Measurements from ENCODE around the gene ADCYAP1R1. TPM values are rescaled to one million over a fixed set of nuclear protein-coding genes. Genes with fewer than 3 reads are reported as not detected.

The ADCYAP1R1 gene
- total RNA-seq, 1 experiment from 2014 or later: 0.12 TPM

DNA sequence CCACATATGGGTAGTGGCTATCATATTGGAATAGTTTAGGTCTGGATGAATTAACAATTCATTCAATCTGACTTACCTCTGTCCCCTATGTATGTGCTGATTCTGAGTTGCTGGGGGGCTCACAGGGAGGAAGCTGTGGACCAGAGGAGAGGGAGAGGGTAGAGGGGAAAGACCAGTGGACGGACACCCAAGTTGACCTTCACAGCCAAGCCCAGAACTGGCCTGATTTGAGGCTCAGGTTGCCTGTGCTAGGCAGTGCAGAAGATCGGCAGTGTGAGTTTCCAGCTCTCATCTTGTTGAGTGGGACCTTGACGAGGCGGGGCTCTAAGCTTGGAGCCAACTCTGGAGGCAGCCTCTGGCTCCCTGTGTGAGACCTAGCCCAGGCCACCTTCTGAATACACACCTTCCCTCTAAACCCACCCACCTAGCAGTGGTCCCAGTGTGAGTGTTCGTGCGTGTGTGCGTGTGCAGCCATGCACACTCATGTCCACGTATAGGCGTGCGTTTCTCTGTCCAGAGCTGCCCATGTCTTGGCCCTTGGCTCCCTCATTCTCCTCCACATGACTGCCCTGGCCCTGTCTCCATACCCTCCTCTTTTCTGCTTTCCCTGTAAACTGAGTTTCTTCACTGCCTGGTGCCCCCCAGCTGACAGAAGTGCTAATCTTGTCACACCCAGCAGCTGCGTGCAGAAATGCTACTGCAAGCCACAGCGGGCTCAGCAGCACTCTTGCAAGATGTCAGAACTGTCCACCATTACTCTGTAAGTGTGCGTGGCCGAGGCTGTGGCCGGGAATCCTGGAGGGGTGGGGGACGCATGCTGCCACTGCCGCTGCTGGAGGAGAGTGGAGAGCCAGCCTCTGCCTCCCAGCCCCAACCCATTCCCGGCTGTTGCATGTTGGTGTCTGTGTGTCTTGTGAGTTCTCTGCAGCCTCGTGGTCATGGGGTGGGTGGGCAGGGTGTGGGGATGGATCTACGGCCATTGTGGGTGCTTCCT lies 47.6 kb downstream of the ADCYAP1R1 start:
- no peak overlapping the region for H2AFZ ChIP-seq (ENCODE audit: low read depth, low read length, poor library complexity, severe bottlenecking)
- no peak overlapping the region for H3K27ac ChIP-seq (ENCODE audit: low read depth, low read length)
- no peaks in the 10 kb centered on the region for H3K4me1 ChIP-seq (ENCODE audit: control insufficient read depth in 1 of 2, insufficient read depth in 2 of 2, low read length in 2 of 2)
- ChIA-PET POLR2A (no interaction called here), RAD21 (ENCODE audit: low non-redundant PET in 1 of 2, low total read pairs in 2 of 2, uncharacterized antibody in 2 of 2, unreplicated experiment in 2 of 2) (no interaction called here), CTCF (interaction anchor here (1.2 to 1.9 kb wide), 3 partner anchors 23 to 116 kb away, joined by 3 to 6 read pairs (median 3); no protein-coding TSS in a partner anchor)
- H3K36me3 ChIP-seq (ENCODE audit: control insufficient read depth in 1 of 2, insufficient read depth in 2 of 2, low read length in 2 of 2): no peaks in the 10 kb centered on the region
- H3K9ac ChIP-seq (ENCODE audit: low read length): no peak overlapping the region
- no peak overlapping the region for H3K4me3 ChIP-seq (replicated peaks in 1 of 2; ENCODE audit: low read depth in 1 of 2, low read length in 2 of 2)
- H3K9me3 ChIP-seq (ENCODE audit: control insufficient read depth in 1 of 2, insufficient read depth in 1 of 2, low read depth in 1 of 2, low read length in 2 of 2): no peaks in the 10 kb centered on the region
- H4K20me1 ChIP-seq (ENCODE audit: insufficient read depth): no peaks in the 10 kb centered on the region
- DNase-seq (ENCODE audit: low read depth, low spot score): no peak
- intact Hi-C loops (cut with micrococcal nuclease): loop anchor here (10.0 kb wide), 1 partner anchor 95 kb away; no protein-coding TSS in a partner anchor
- H3K9me2 ChIP-seq (ENCODE audit: insufficient read depth): no peaks in the 10 kb centered on the region
- no peak overlapping the region for H3K4me2 ChIP-seq (ENCODE audit: low read length)
- no TSS peak for BruUV-seq (replicated peaks)
- ATAC-seq: no peak; the same call in 1 of the 2 replicates
- no peaks in the 10 kb centered on the region for H3K79me2 ChIP-seq (ENCODE audit: insufficient read depth, low read length)
- H3K27me3 ChIP-seq (ENCODE audit: insufficient read depth, low read length): peaks cover 78% of the 10 kb centered on the region
- no peak for TF ChIP-seq JUND (IDR thresholded peaks at IDR 0.05)
- no peak for TF ChIP-seq ATF3 (IDR thresholded peaks at IDR 0.05)
- TF ChIP-seq YY1 (IDR thresholded peaks at IDR 0.05; ENCODE audit: extremely low read depth, insufficient replicate concordance, low read depth, low read length): no peak
- TF ChIP-seq ELF1 (IDR thresholded peaks at IDR 0.05; ENCODE audit: borderline replicate concordance, low read depth): no peak
- TF ChIP-seq, protein P1, sequence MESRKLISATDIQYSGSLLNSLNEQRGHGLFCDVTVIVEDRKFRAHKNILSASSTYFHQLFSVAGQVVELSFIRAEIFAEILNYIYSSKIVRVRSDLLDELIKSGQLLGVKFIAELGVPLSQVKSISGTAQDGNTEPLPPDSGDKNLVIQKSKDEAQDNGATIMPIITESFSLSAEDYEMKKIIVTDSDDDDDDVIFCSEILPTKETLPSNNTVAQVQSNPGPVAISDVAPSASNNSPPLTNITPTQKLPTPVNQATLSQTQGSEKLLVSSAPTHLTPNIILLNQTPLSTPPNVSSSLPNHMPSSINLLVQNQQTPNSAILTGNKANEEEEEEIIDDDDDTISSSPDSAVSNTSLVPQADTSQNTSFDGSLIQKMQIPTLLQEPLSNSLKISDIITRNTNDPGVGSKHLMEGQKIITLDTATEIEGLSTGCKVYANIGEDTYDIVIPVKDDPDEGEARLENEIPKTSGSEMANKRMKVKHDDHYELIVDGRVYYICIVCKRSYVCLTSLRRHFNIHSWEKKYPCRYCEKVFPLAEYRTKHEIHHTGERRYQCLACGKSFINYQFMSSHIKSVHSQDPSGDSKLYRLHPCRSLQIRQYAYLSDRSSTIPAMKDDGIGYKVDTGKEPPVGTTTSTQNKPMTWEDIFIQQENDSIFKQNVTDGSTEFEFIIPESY (IDR thresholded peaks at IDR 0.05; ENCODE audit: extremely low read depth, insufficient replicate concordance, low read length): no peak
- TF ChIP-seq REST (IDR thresholded peaks at IDR 0.05; ENCODE audit: low read depth): no peak
- no peak for TF ChIP-seq CEBPB (IDR thresholded peaks at IDR 0.05; ENCODE audit: low read depth)
- TF ChIP-seq EZH2 (IDR thresholded peaks at IDR 0.05): no peak
- TF ChIP-seq ZNF274 (IDR thresholded peaks at IDR 0.05; ENCODE audit: low read depth, low read length): no peak
- TF ChIP-seq RAD21 (IDR thresholded peaks at IDR 0.05; ENCODE audit: low read depth): no peak
- TF ChIP-seq, protein P2, sequence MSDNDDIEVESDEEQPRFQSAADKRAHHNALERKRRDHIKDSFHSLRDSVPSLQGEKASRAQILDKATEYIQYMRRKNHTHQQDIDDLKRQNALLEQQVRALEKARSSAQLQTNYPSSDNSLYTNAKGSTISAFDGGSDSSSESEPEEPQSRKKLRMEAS (IDR thresholded peaks at IDR 0.05): no peak
- no peak for TF ChIP-seq ZFX (IDR thresholded peaks at IDR 0.05)
- TF ChIP-seq SIN3A (IDR thresholded peaks at IDR 0.05; ENCODE audit: low read depth): no peak
- no peak for TF ChIP-seq TCF7L2 (IDR thresholded peaks at IDR 0.05; ENCODE audit: borderline replicate concordance, extremely low read depth, insufficient read depth, insufficient read length)
- TF ChIP-seq POLR2A (IDR thresholded peaks at IDR 0.05; ENCODE audit: borderline replicate concordance, extremely low read depth, insufficient read depth, insufficient read length): no peak
- no peak for TF ChIP-seq CTCF (IDR thresholded peaks at IDR 0.05 in 2 of 3, conservative IDR thresholded peaks at IDR 0.05 in 1 of 3; ENCODE audit: borderline replicate concordance in 1 of 3, insufficient read depth in 1 of 3, low read depth in 2 of 3, low read length in 2 of 3)
- no peak for TF ChIP-seq EZH2phosphoT487 (IDR thresholded peaks at IDR 0.05; ENCODE audit: borderline replicate concordance)
- no peak for TF ChIP-seq SRF (IDR thresholded peaks at IDR 0.05; ENCODE audit: low read depth)

All from HCT116 (cell line).